Fibroblast of the conjunctiva (primary cell): Measurements from ENCODE around the gene SERPINA4.

Experiments used
- DNase-seq: peaks from one replicate; pipeline ENCODE4 v3.0.0-alpha.2; 2010; ENCODE audit warnings: low read depth

The SERPINA4 gene

GRCh38 chr14:94542811-94543440, 18.3 kb upstream of the SERPINA4 start:
- DNase-seq: no peak

GRCh38 chr14:94543449-94544124, 17.7 kb upstream of the SERPINA4 start:
- DNase-seq: no peak

- DNase-seq: no peak
Observed at GRCh38 chr14:94544726-94545125, 16.5 kb upstream of the SERPINA4 start.

GRCh38 chr14:94545131-94545841, 16.0 kb upstream of the SERPINA4 start:
- no peak for DNase-seq

- DNase-seq: no peak
Observed at GRCh38 chr14:94547151-94547680, 14.0 kb upstream of the SERPINA4 start.

- DNase-seq: no peak
Observed at GRCh38 chr14:94547726-94548125, 13.5 kb upstream of the SERPINA4 start.

- no peak for DNase-seq
Observed at GRCh38 chr14:94548131-94548998, 12.9 kb upstream of the SERPINA4 start.

- peak; percentile 13 for DNase-seq
Observed at GRCh38 chr14:94548999-94549985, 11.9 kb upstream of the SERPINA4 start.

GRCh38 chr14:94550041-94550440, 11.2 kb upstream of the SERPINA4 start:
- no peak for DNase-seq

GRCh38 chr14:94555991-94556390, 5.3 kb upstream of the SERPINA4 start:
- DNase-seq: no peak

- no peak for DNase-seq
Observed at GRCh38 chr14:94557327-94557726, 3.9 kb upstream of the SERPINA4 start.

- DNase-seq: no peak
Observed at GRCh38 chr14:94558842-94559241, 2.4 kb upstream of the SERPINA4 start.

- no peak for DNase-seq
Observed at GRCh38 chr14:94559638-94560290, 1.5 kb upstream of the SERPINA4 start.

GRCh38 chr14:94560291-94560665, 964 bp upstream of the SERPINA4 start:
- DNase-seq: no peak

- DNase-seq: no peak
Observed at GRCh38 chr14:94561656-94562010, 391 bp downstream of the SERPINA4 start.

GRCh38 chr14:94562022-94562421, 780 bp downstream of the SERPINA4 start:
- DNase-seq: no peak

- DNase-seq: no peak
Observed at GRCh38 chr14:94562941-94563883, 2.0 kb downstream of the SERPINA4 start.

- DNase-seq: no peak
Observed at GRCh38 chr14:94564381-94564780, 3.1 kb downstream of the SERPINA4 start.

GRCh38 chr14:94568186-94568585, 6.9 kb downstream of the SERPINA4 start:
- DNase-seq: no peak
